Upper lobe of left lung (tissue), 6 donors: ENCODE data around the gene ACADL. TPM values are rescaled to one million over a fixed set of nuclear protein-coding genes. Genes with fewer than 3 reads are reported as not detected.

ENCODE experiments used
- ATAC-seq, 2 donors: fragments of 200-7000 bp; cut with Tn5 transposase; one replicate each; pipeline ENCODE4 v1.9.1; 2022; ENCODE audit warnings: mild to moderate bottlenecking in 2 of 2, moderate library complexity in 2 of 2; ENCODE audit not compliant: low FRiP score in 2 of 2
- DNase-seq, 2 donors: peaks; one replicate each; pipeline ENCODE4 v3.0.0-alpha.2; 2019 to 2020
- H3K27ac ChIP-seq, 4 donors: fragments of 200-600 bp; sonication (generic); one replicate each; pipeline ENCODE4 v1.5.1; 2016 to 2019
- H3K27me3 ChIP-seq, 4 donors: fragments of 200-600 bp; sonication (generic); one replicate each; pipeline ENCODE4 v1.5.1; 2017 to 2019
- H3K36me3 ChIP-seq, 4 donors: fragments of 200-600 bp; sonication (generic); one replicate each; pipeline ENCODE4 v1.5.1; 2016 to 2019
- H3K4me1 ChIP-seq, 4 donors: fragments of 200-600 bp; sonication (generic); one replicate each; pipeline ENCODE4 v1.5.1; 2018 to 2019
- H3K4me3 ChIP-seq, 4 donors: fragments of 200-600 bp; sonication (generic); one replicate each; pipeline ENCODE4 v1.5.1; 2017 to 2019; ENCODE audit warnings: mild to moderate bottlenecking in 2 of 4, moderate library complexity in 1 of 4
- H3K9me3 ChIP-seq, 4 donors: fragments of 200-600 bp; sonication (generic); one replicate each; pipeline ENCODE4 v1.5.1; 2018 to 2019
- EP300 ChIP-seq, 4 donors: sonication (generic); formaldehyde crosslinking; IDR thresholded peaks; one replicate each; pipeline ENCODE4 v1.5.1; 2017; ENCODE audit warnings: antibody characterized with exemption in 4 of 4, control low read depth in 2 of 4
- POLR2A ChIP-seq, 4 donors: fragments of 450-650 bp; IDR thresholded peaks; one replicate each; pipeline ENCODE4 v1.5.1; 2016 to 2017; ENCODE audit warnings: antibody characterized with exemption in 4 of 4, mild to moderate bottlenecking in 2 of 4
- POLR2AphosphoS5 ChIP-seq, 2 donors: sonication (generic); formaldehyde crosslinking; IDR thresholded peaks; one replicate each; pipeline ENCODE4 v1.5.1; 2017; ENCODE audit warnings: antibody characterized with exemption in 2 of 2
- WGBS, 2 donors: methylation state at CpG; one replicate each; pipeline ENCODE4 v1.1.5; 2017 to 2018; 5-methylcytosine and 5-hydroxymethylcytosine counted together
- total RNA-seq, 6 donors: library from RNA; depleted of rRNA in 4 of 6; stranded (reverse); fragments of >200 nt in 4 of 6; gene quantifications; one replicate each; pipeline versions ENCODE4 v1.1.0 to v1.2.1, GENCODE V29; 2016 to 2021
- TF ChIP-seq, protein P1 (sequence below), 6 experiments: fragments of 450-650 bp in 4 of 6; fragments of 200-600 bp in 2 of 6; sonication (generic) in 2 of 6; IDR thresholded peaks; one replicate each; pipeline ENCODE4 v1.5.1; 2016 to 2019; ENCODE audit warnings: antibody characterized with exemption in 6 of 6
- donor health status: DM: no; HTN: no; CAD: no; lungs with moderate emphysema.
- donor health status: DM: no; HTN: yes; CAD: no; lungs with severe emphysema.

The ACADL gene
- total RNA-seq, 6 donors from 2014 or later, result 20.1 to 131 (median 55.2) TPM

DNA sequence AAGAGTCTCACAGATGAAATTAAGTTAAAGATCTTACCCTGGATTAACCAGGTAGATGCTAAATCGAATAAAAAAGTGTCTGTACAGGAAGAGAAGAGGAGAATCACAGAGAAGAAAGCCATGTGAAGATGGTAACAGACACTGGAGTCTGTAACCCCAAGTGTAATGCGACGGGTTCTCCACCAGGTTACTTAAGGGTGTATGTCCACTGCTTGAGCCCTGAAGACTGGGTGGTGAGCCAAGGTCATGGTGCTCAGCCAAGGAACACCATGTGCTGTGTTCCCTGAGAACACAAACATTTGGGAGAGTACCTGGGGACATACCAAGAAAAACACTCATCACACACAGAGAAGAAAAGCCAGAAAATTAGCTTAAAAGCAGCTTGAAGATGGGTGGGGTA lies 8.2 kb upstream of the ACADL start:
- TF ChIP-seq, protein P1, sequence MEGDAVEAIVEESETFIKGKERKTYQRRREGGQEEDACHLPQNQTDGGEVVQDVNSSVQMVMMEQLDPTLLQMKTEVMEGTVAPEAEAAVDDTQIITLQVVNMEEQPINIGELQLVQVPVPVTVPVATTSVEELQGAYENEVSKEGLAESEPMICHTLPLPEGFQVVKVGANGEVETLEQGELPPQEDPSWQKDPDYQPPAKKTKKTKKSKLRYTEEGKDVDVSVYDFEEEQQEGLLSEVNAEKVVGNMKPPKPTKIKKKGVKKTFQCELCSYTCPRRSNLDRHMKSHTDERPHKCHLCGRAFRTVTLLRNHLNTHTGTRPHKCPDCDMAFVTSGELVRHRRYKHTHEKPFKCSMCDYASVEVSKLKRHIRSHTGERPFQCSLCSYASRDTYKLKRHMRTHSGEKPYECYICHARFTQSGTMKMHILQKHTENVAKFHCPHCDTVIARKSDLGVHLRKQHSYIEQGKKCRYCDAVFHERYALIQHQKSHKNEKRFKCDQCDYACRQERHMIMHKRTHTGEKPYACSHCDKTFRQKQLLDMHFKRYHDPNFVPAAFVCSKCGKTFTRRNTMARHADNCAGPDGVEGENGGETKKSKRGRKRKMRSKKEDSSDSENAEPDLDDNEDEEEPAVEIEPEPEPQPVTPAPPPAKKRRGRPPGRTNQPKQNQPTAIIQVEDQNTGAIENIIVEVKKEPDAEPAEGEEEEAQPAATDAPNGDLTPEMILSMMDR (IDR thresholded peaks at IDR 0.05), result peak in 3 of 6 experiments; percentile 26 to 44 (median 29)
- TF ChIP-seq POLR2AphosphoS5 (IDR thresholded peaks at IDR 0.05), result peak in 1 of 2 donors; percentile 11
- TF ChIP-seq EP300 (IDR thresholded peaks at IDR 0.05), result peak in 2 of 4 donors; percentile 26 to 71
- TF ChIP-seq POLR2A (IDR thresholded peaks at IDR 0.05), result no peak
- ATAC-seq, result peak; percentile 53 to 73
- Histone ChIP-seq H3K9me3 (no peaks in the 10 kb centered on the region), H3K27ac (peak overlapping the region in 1 of 4 donors; percentile 14), H3K36me3 (no peaks in the 10 kb centered on the region), H3K4me3 (no peak overlapping the region), H3K27me3 (no peaks in the 10 kb centered on the region), H3K4me1 (peaks cover 0 to 22% (median 0%) of the 10 kb centered on the region in 4 donors)
- WGBS, 2 donors, result 72 to 77% methylated on average over 3 of the region's 3 CpGs
- peak in 1 of 2 donors; percentile 73 for DNase-seq

DNA sequence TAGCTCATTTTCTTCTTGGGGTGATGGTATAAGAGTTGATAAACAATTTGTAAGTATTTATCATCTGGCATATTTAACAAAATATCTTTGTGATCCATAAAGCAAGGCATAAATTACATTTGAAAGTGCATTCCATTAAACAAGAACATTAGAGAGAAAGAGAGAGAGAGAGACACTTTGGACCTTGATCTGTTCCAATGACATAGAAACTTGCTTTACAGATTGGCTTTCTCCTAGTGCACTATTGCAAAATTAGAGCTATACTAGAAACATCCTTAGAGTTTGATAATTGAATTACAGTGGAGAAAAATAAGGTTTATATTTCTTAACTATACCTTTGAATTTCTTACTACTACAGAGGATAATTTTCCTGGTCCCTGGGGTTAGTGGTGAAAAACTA lies 5.7 kb upstream of the ACADL start:
- DNase-seq (no peak), ATAC-seq (no peak)
- no peak overlapping the region for H3K27ac ChIP-seq
- TF ChIP-seq POLR2AphosphoS5 (IDR thresholded peaks at IDR 0.05) (no peak), POLR2A (IDR thresholded peaks at IDR 0.05) (no peak), EP300 (IDR thresholded peaks at IDR 0.05) (no peak)
- TF ChIP-seq, protein P1 (IDR thresholded peaks at IDR 0.05), result no peak
- no peaks in the 10 kb centered on the region for H3K9me3 ChIP-seq
- H3K27me3 ChIP-seq, result no peaks in the 10 kb centered on the region
- H3K4me3 ChIP-seq, result no peak overlapping the region
- no peaks in the 10 kb centered on the region for H3K36me3 ChIP-seq
- H3K4me1 ChIP-seq, result peaks cover 0 to 22% (median 0%) of the 10 kb centered on the region in 4 donors

DNA sequence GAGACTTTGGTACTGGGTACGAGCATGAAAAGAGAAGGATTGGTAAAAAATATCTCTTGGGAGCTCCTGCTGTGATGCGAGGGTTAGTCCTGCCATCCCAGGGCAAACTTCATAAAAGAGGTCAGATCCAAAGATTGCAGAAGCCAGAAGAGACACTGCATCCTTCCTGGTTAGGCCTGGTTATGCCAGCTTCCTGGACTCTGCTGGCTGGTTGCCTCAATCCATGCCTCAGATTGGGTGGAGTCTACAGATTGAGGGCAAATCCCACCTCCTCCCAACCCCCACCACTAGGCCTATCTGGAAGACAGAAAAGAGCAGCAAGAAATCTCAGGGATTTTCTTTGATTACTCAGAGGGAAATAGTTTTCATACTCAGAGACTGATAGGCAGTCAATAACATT lies 5.3 kb upstream of the ACADL start:
- Histone ChIP-seq H3K36me3 (no peaks in the 10 kb centered on the region), H3K4me1 (peaks cover 0 to 22% (median 0%) of the 10 kb centered on the region in 4 donors), H3K9me3 (no peaks in the 10 kb centered on the region), H3K4me3 (no peak overlapping the region), H3K27ac (no peak overlapping the region), H3K27me3 (peaks cover 0 to 4% (median 0%) of the 10 kb centered on the region in 4 donors)
- ATAC-seq (no peak), DNase-seq (no peak)
- TF ChIP-seq POLR2AphosphoS5 (IDR thresholded peaks at IDR 0.05) (no peak), POLR2A (IDR thresholded peaks at IDR 0.05) (no peak), EP300 (IDR thresholded peaks at IDR 0.05) (no peak)
- TF ChIP-seq, protein P1 (IDR thresholded peaks at IDR 0.05), result no peak
- 70 to 85% methylated on average over 2 of the region's 2 CpGs for WGBS, 2 donors

DNA sequence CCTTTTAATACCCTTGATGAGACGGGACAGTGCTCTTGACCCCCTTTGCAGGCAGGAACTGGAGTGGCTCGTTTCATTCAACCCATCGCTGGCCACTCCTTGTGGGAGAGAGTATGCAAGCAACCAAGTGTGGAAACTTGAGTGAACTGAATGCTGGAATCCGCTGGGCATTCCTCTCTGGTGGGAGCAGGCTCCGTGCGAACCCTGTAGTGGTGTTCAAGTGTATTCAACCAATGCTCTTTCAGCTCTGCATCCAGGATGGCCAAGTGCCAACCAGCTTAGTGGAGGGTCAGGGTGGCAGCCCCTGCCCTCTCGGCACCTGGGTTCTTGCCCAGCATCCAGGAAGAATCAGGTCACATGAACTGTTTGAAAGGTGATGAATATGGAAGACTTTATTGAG lies 3.3 kb upstream of the ACADL start:
- 89 to 91% methylated on average over 6 to 7 of the region's 7 CpGs for WGBS, 2 donors
- TF ChIP-seq EP300 (IDR thresholded peaks at IDR 0.05), result no peak
- no peak for TF ChIP-seq POLR2AphosphoS5 (IDR thresholded peaks at IDR 0.05)
- no peak for TF ChIP-seq POLR2A (IDR thresholded peaks at IDR 0.05)
- TF ChIP-seq, protein P1 (IDR thresholded peaks at IDR 0.05), result no peak
- Histone ChIP-seq H3K4me1 (peaks cover 0 to 18% (median 9%) of the 10 kb centered on the region in 4 donors), H3K4me3 (no peak overlapping the region), H3K27me3 (peaks cover 0 to 15% (median 3%) of the 10 kb centered on the region in 4 donors), H3K27ac (no peak overlapping the region), H3K9me3 (no peaks in the 10 kb centered on the region), H3K36me3 (no peaks in the 10 kb centered on the region)
- ATAC-seq, result no peak
- DNase-seq, result no peak
